Left lung (tissue), 10 donors: ENCODE measurements around the gene RFXANK. TPM values are rescaled to one million over a fixed set of nuclear protein-coding genes. Genes with fewer than 3 reads are reported as not detected.

ENCODE experiments used
- ATAC-seq: fragments of 200-7000 bp; cut with Tn5 transposase; one replicate; pipeline ENCODE4 v1.9.1; 2020; ENCODE audit warnings: moderate library complexity
- DNase-seq, 4 donors: peaks; one replicate each; pipeline ENCODE4 v3.0.0-alpha.2; 2013 to 2020
- H3K27ac ChIP-seq, 2 donors: fragments of 200-600 bp; sonication (generic) in 1 of 2; one replicate each; pipeline versions ENCODE4 v1.5.0 to v1.8.0; 2020 to 2021
- H3K27me3 ChIP-seq, 2 donors: fragments of 200-600 bp; sonication (generic) in 1 of 2; one replicate each; pipeline versions ENCODE4 v1.5.0 to v1.8.0; 2020 to 2021
- H3K36me3 ChIP-seq, 2 donors: fragments of 200-600 bp; sonication (generic) in 1 of 2; one replicate each; pipeline versions ENCODE4 v1.5.0 to v1.8.0; 2020 to 2021
- H3K4me1 ChIP-seq, 2 donors: fragments of 200-600 bp; one replicate each; pipeline ENCODE4 v1.8.0; 2021
- H3K4me3 ChIP-seq, 2 donors: fragments of 200-600 bp; sonication (generic) in 1 of 2; one replicate each; pipeline versions ENCODE4 v1.5.0 to v1.8.0; 2020 to 2021; ENCODE audit warnings: mild to moderate bottlenecking in 1 of 2
- H3K9me3 ChIP-seq, 2 donors: fragments of 200-600 bp; sonication (generic) in 1 of 2; one replicate each; pipeline versions ENCODE4 v1.5.0 to v1.8.0; 2020 to 2021
- CTCF ChIP-seq, 2 donors: fragments of 200-600 bp; sonication (generic) in 1 of 2; IDR thresholded peaks; one replicate each; pipeline versions ENCODE4 v1.5.0 to v1.8.0; 2021; ENCODE audit warnings: antibody characterized with exemption in 2 of 2
- intact Hi-C, 2 donors: fragments of 100-400 bp; cut with DNase I; formaldehyde crosslinking; loops; one replicate each; pipeline versions ENCODE4 v1.11.2 to v1.14.2; 2022
- polyA plus RNA-seq, 6 donors: library from polyadenylated mRNA; unstranded; fragments of 120-200 nt; gene quantifications; one replicate each; pipeline ENCODE4 v1.2.1, GENCODE V29; 2013; ENCODE audit not compliant: insufficient read length in 6 of 6
- total RNA-seq, 2 donors: library from RNA; stranded (reverse); fragmentation: NEBNext Ultra II Directional; extraction: Animal tissue kit (Norgen Biotek cat#: 25700); gene quantifications; one replicate each; pipeline ENCODE4 v1.2.1, GENCODE V29; 2021
- donor health status: DM: no; HTN: yes; CAD: no.
- donor health status: DM: no; HTN: no; CAD: no.

RFXANK gene
- total and polyA plus RNA-seq, 8 donors = 61.6 to 82.8 (median 74.5) TPM

GRCh38 chr19:19238126-19238894, 46.3 kb downstream of the RFXANK start:
- TF ChIP-seq CTCF (IDR thresholded peaks at IDR 0.05) = no peak
- intact Hi-C loops = no loop called here
- H3K4me1 ChIP-seq = no peaks in the 10 kb centered on the region

GRCh38 chr19:19239675-19240074, 47.6 kb downstream of the RFXANK start:
- no peak overlapping the region for H3K27ac ChIP-seq
- intact Hi-C loops = no loop called here
- no peaks in the 10 kb centered on the region for H3K4me1 ChIP-seq
- H3K4me3 ChIP-seq = no peak overlapping the region
- ATAC-seq (no peak), DNase-seq (no peak)
- H3K27me3 ChIP-seq = peaks cover 0 to 33% of the 10 kb centered on the region in 2 donors
- no peak for TF ChIP-seq CTCF (IDR thresholded peaks at IDR 0.05)
- peaks cover 0 to 15% of the 10 kb centered on the region in 2 donors for H3K9me3 ChIP-seq
- no peaks in the 10 kb centered on the region for H3K36me3 ChIP-seq

More at GRCh38 chr19:19238126-19238894, 46.3 kb downstream of the RFXANK start:
- peaks cover 0 to 29% of the 10 kb centered on the region in 2 donors for H3K9me3 ChIP-seq
- H3K4me3 ChIP-seq = no peak overlapping the region
- no peaks in the 10 kb centered on the region for H3K36me3 ChIP-seq
- peaks cover 0 to 33% of the 10 kb centered on the region in 2 donors for H3K27me3 ChIP-seq
- H3K27ac ChIP-seq = no peak overlapping the region
- DNase-seq = no peak
- no peak for ATAC-seq

- Histone ChIP-seq H3K27ac (no peak overlapping the region), H3K4me1 (no peaks in the 10 kb centered on the region), H3K36me3 (no peaks in the 10 kb centered on the region), H3K4me3 (no peak overlapping the region), H3K27me3 (peaks cover 0 to 33% of the 10 kb centered on the region in 2 donors), H3K9me3 (peaks cover 0 to 7% of the 10 kb centered on the region in 2 donors)
- ATAC-seq (no peak), DNase-seq (no peak)
- no peak for TF ChIP-seq CTCF (IDR thresholded peaks at IDR 0.05)
- intact Hi-C loops = no loop called here
These were observed 48.4 kb downstream of the RFXANK start for GRCh38 chr19:19240476-19240875.

- Histone ChIP-seq H3K9me3 (no peaks in the 10 kb centered on the region), H3K27ac (no peak overlapping the region), H3K4me1 (no peaks in the 10 kb centered on the region), H3K27me3 (peaks cover 0 to 49% of the 10 kb centered on the region in 2 donors), H3K36me3 (no peaks in the 10 kb centered on the region), H3K4me3 (no peak overlapping the region)
- ATAC-seq (no peak), DNase-seq (no peak)
- intact Hi-C loops = no loop called here
- TF ChIP-seq CTCF (IDR thresholded peaks at IDR 0.05) = no peak
These were observed 58.2 kb downstream of the RFXANK start for GRCh38 chr19:19250196-19250801.

Other genes with a start within 250 kb of the RFXANK start
- gene SUGP2, start 158.7 kb upstream of the RFXANK start, total RNA-seq = 10 to 100 TPM; 64.2 to 80.3 TPM
- 100 to 1,000 TPM in 5 of 6 donors, 10 to 100 TPM in 1; 94.1 to 139 (median 108) TPM for gene SUGP2, start 158.7 kb upstream of the RFXANK start, polyA plus RNA-seq
- 10 to 100 TPM; 23.7 to 37.9 TPM for gene ARMC6, start 158.7 kb upstream of the RFXANK start, total RNA-seq
- 10 to 100 TPM; 30.6 to 36.8 (median 34.0) TPM for gene ARMC6, start 158.7 kb upstream of the RFXANK start, polyA plus RNA-seq
- 10 to 100 TPM in 1 of 2 donors, 1 to 10 TPM in 1; 7.6 to 12.4 TPM for gene SLC25A42, start 128.3 kb upstream of the RFXANK start, total RNA-seq
- 10 to 100 TPM; 10.8 to 16.6 (median 13.5) TPM for gene SLC25A42, start 128.3 kb upstream of the RFXANK start, polyA plus RNA-seq
- gene TMEM161A, start 53.8 kb upstream of the RFXANK start, total RNA-seq = 10 to 100 TPM; 25.6 to 27.8 TPM
- gene TMEM161A, start 53.8 kb upstream of the RFXANK start, polyA plus RNA-seq = 10 to 100 TPM; 22.3 to 28.0 (median 25.0) TPM
- 1 to 10 TPM; 1.1 to 2.3 TPM for gene MEF2B, start 22.0 kb upstream of the RFXANK start, total RNA-seq
- 1 to 10 TPM; 1.8 to 3.7 (median 2.1) TPM for gene MEF2B, start 22.0 kb upstream of the RFXANK start, polyA plus RNA-seq
- gene BORCS8, start 106 bp upstream of the RFXANK start, total RNA-seq = 10 to 100 TPM; 23.4 to 39.1 TPM
- 10 to 100 TPM; 16.4 to 19.1 (median 17.8) TPM for gene BORCS8, start 106 bp upstream of the RFXANK start, polyA plus RNA-seq
- 10 to 100 TPM; 10.4 to 22.3 TPM for gene NR2C2AP, start 11.2 kb downstream of the RFXANK start, total RNA-seq
- gene NR2C2AP, start 11.2 kb downstream of the RFXANK start, polyA plus RNA-seq = 10 to 100 TPM; 10.4 to 13.0 (median 11.9) TPM
- not detected for gene NCAN, start 19.7 kb downstream of the RFXANK start, total RNA-seq
- under 1 TPM; 0.03 to 0.14 (median 0.09) TPM for gene NCAN, start 19.7 kb downstream of the RFXANK start, polyA plus RNA-seq
- under 1 TPM; 0.55 to 0.65 TPM for gene TM6SF2, start 81.0 kb downstream of the RFXANK start, total RNA-seq
- gene TM6SF2, start 81.0 kb downstream of the RFXANK start, polyA plus RNA-seq = 1 to 10 TPM; 5.7 to 8.6 (median 6.3) TPM
- gene SUGP1, start 128.3 kb downstream of the RFXANK start, total RNA-seq = 10 to 100 TPM; 35.6 to 37.7 TPM
- gene SUGP1, start 128.3 kb downstream of the RFXANK start, polyA plus RNA-seq = 10 to 100 TPM; 39.9 to 52.4 (median 49.1) TPM
- 10 to 100 TPM; 46.7 to 50.8 TPM for gene MAU2, start 128.6 kb downstream of the RFXANK start, total RNA-seq
- gene MAU2, start 128.6 kb downstream of the RFXANK start, polyA plus RNA-seq = 10 to 100 TPM; 56.8 to 80.3 (median 72.6) TPM
- 10 to 100 TPM; 66.3 to 97.3 TPM for gene GATAD2A, start 213.4 kb downstream of the RFXANK start, total RNA-seq
- gene GATAD2A, start 213.4 kb downstream of the RFXANK start, polyA plus RNA-seq = 10 to 100 TPM; 39.3 to 61.1 (median 46.9) TPM